WTC11 (cell line): Measurements from ENCODE around the gene PHACTR2.

Experiments
- CREB1 ChIP-seq: sonication (generic); formaldehyde crosslinking; IDR thresholded peaks from 2 replicates; pipeline ENCODE4 v1.8.0; 2023; ENCODE audit warnings: mild to moderate bottlenecking, missing genetic modification reagents
- CTCF ChIP-seq: fragments of 200-600 bp; IDR thresholded peaks from 2 replicates; pipeline ENCODE4 v1.8.0; 2022; ENCODE audit warnings: antibody characterized with exemption
- FOXJ3 ChIP-seq: sonication (generic); formaldehyde crosslinking; IDR thresholded peaks from 2 replicates; pipeline ENCODE4 v1.9.0; 2021; ENCODE audit warnings: missing genetic modification reagents, mild to moderate bottlenecking, borderline replicate concordance
- NR2C2 ChIP-seq: sonication (generic); formaldehyde crosslinking; IDR thresholded peaks from 2 replicates; pipeline ENCODE4 v1.8.0; 2022; ENCODE audit warnings: mild to moderate bottlenecking, missing genetic modification reagents
- SMAD3 ChIP-seq: sonication (generic); formaldehyde crosslinking; IDR thresholded peaks from 2 replicates; pipeline ENCODE4 v1.8.0; 2022; ENCODE audit warnings: missing genetic modification reagents, mild to moderate bottlenecking, borderline replicate concordance
- SMAD4 ChIP-seq: sonication (generic); formaldehyde crosslinking; IDR thresholded peaks from 2 replicates; pipeline ENCODE4 v1.8.0; 2022; ENCODE audit warnings: mild to moderate bottlenecking, missing genetic modification reagents
- SP1 ChIP-seq: sonication (generic); formaldehyde crosslinking; conservative IDR thresholded peaks from 2 replicates; pipeline ENCODE4 v1.8.1; 2022; ENCODE audit warnings: missing genetic modification reagents
- TCF7 ChIP-seq: sonication (generic); formaldehyde crosslinking; IDR thresholded peaks from 2 replicates; pipeline ENCODE4 v1.8.0; 2022; ENCODE audit warnings: mild to moderate bottlenecking, low read depth, missing genetic modification reagents, moderate library complexity
- TEAD4 ChIP-seq: sonication (generic); formaldehyde crosslinking; IDR thresholded peaks from 2 replicates; pipeline ENCODE4 v1.8.0; 2022; ENCODE audit warnings: mild to moderate bottlenecking, missing genetic modification reagents
- USF2 ChIP-seq: sonication (generic); formaldehyde crosslinking; IDR thresholded peaks from 2 replicates; pipeline ENCODE4 v1.8.1; 2023; ENCODE audit warnings: mild to moderate bottlenecking, missing genetic modification reagents, moderate library complexity
- ZNF121 ChIP-seq: sonication (generic); formaldehyde crosslinking; IDR thresholded peaks from 2 replicates; pipeline ENCODE4 v1.8.0; 2023; ENCODE audit warnings: missing genetic modification reagents
- ZNF416 ChIP-seq: fragments of 250-450 bp; sonication (Bioruptor Pico); IDR thresholded peaks from 2 replicates; pipeline ENCODE4 v1.9.0; 2021; ENCODE audit warnings: mild to moderate bottlenecking, inconsistent platforms
- TF ChIP-seq, protein P1 (sequence below): sonication (generic); formaldehyde crosslinking; IDR thresholded peaks from 2 replicates; pipeline ENCODE4 v1.8.1; 2023; ENCODE audit warnings: mild to moderate bottlenecking, missing genetic modification reagents
- TF ChIP-seq, protein P2 (sequence below): sonication (generic); formaldehyde crosslinking; IDR thresholded peaks from 2 replicates; pipeline ENCODE4 v1.8.1; 2023; ENCODE audit warnings: mild to moderate bottlenecking, missing genetic modification reagents, moderate library complexity

DNA sequence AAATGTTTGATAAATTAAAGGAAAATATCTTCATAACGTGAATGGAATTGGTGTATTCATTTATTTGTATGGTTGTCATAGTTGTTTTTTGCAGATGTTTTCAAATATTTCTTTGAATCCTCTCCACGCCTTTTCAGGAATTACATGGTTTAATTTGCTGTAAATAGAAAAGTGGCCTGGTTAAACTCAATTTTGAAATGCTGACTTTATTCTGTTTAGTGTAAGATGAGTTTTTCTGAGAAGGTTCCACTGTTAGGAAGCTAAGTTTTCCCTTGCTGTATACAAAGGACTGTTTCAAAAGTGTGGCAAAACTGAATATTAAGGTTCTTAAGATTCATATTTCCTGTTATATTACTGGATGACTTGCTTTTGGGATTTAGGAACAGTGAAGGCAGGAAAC is 186.0 kb downstream of the PHACTR2 start:
- TF ChIP-seq CTCF: no peak
- TF ChIP-seq, protein P1, sequence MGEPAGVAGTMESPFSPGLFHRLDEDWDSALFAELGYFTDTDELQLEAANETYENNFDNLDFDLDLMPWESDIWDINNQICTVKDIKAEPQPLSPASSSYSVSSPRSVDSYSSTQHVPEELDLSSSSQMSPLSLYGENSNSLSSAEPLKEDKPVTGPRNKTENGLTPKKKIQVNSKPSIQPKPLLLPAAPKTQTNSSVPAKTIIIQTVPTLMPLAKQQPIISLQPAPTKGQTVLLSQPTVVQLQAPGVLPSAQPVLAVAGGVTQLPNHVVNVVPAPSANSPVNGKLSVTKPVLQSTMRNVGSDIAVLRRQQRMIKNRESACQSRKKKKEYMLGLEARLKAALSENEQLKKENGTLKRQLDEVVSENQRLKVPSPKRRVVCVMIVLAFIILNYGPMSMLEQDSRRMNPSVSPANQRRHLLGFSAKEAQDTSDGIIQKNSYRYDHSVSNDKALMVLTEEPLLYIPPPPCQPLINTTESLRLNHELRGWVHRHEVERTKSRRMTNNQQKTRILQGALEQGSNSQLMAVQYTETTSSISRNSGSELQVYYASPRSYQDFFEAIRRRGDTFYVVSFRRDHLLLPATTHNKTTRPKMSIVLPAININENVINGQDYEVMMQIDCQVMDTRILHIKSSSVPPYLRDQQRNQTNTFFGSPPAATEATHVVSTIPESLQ (CRISPR knock-in tag): no peak
- TF ChIP-seq, protein P2, sequence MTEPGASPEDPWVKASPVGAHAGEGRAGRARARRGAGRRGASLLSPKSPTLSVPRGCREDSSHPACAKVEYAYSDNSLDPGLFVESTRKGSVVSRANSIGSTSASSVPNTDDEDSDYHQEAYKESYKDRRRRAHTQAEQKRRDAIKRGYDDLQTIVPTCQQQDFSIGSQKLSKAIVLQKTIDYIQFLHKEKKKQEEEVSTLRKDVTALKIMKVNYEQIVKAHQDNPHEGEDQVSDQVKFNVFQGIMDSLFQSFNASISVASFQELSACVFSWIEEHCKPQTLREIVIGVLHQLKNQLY (CRISPR knock-in tag): no peak
- TF ChIP-seq SMAD4: no peak
- TF ChIP-seq SP1 (CRISPR knock-in tag): no peak
- TF ChIP-seq NR2C2 (CRISPR knock-in tag): no peak
- no peak for TF ChIP-seq USF2
- TF ChIP-seq CREB1 (CRISPR knock-in tag): no peak
- TF ChIP-seq TEAD4 (CRISPR knock-in tag): no peak
- no peak for TF ChIP-seq ZNF121 (CRISPR knock-in tag)
- no peak for TF ChIP-seq ZNF416 (CRISPR knock-in tag)
- no peak for TF ChIP-seq SMAD3
- TF ChIP-seq FOXJ3 (CRISPR knock-in tag): no peak
- TF ChIP-seq TCF7 (CRISPR knock-in tag): no peak
